Measurements from ENCODE around the gene LEPROT.

Gene LEPROT

DNA sequence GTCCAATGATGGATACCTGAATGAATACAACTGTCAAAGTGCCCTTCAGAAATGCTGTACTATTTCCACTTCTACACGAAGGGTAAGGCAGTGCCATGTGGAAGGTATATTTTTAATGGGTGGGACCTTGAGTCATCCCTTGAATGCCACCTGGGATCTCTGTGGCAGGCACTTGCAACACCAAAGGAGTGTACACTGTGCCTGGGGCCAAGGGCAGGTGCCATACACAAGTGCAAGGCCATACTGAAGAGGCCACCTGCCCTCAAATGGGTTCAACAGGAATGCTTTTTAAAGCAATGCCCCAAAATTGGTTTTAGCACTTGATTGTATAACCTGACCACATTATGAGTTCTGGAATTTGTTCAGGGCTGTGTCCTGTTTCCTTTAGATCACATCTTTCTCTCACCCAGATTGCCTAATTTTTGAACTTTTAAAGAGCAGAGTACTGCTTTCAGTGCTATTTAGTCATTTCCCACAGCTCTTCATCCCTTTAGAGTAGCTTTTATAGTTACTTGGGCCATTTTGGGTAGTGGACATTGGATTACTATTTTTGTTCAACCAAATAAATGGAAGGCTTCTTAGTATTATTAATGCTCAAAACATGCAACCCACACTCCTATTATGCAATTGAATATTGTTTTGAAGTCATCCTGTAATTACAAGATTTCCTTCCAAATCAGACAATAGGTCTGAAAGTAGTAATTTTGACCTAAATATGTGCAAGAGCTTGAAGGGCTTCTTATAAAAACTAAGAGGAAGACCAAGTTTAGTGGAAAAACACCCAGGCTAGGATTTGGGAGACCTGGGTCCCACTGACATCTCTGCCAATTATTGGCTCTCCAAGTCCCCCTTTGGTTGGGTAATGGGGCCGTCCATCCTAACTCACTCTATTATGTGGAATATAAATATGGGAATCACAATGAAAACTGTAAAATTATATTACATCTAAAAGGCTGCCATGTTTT is 57.2 kb downstream of the LEPROT start:
- no peak for DNase-seq (ENCODE audit: low spot score)

DNA sequence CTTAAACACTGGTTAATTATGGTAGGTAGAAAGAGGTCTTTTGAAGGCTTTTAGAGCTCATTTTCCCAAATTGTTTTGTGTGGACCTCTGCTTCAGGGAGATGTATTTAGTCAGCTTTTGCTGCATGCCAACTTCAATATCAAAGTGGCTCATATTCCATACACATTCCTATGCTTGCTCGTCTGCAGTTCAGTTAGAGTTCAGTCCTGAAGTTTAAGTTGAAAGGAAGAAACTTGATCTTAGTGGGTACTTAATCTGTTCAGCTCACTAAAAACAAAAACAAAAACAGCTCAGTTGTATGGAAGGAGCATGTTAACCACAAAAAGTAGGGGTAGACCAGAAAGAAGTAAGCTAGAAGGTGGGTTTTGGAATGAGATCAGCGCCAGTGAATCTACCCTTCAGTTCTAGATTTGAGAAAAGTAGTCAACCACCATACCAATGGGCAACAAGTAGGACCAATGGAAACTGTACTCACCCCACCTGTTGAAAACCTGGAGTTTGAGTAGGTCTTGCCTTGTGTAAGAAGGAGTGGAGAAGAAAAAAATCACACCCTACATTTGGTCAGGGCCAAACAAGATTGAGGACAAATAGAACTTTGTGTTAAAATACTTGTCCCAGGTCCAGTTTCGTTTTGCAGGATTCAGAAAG is 58.0 kb downstream of the LEPROT start:
- DNase-seq (ENCODE audit: low spot score) = no peak

DNA sequence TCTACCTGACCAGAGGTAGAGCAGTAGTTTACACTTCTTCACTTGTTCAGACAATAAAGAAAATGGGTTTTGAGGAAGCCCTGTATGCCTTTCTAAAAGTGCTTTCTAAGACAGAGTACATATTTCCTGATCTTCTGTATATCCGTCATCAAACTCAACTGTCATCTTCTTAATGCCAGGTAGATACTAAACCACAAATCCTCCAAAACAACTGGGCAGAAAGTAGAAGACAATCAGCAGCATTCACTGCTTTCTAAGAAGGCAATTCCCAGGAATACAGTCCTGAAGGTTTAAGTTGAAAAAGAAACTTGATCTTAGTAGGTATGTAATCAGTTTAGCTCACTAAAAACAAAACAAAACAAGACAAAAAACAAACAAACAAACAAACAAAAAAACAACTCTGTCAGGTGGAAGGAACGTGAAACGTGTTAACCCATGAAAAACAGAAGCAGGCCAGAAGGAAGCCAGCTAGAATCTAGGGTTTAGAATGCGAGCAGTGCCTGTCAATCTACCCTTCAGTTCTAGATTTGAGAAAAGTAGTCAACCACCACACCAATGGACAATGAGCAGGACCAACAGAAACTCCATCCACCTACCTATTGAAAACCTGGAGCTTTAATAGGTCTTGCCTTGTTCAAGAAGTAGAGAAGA is 59.2 kb downstream of the LEPROT start:
- DNase-seq (ENCODE audit: low spot score) = no peak

DNA sequence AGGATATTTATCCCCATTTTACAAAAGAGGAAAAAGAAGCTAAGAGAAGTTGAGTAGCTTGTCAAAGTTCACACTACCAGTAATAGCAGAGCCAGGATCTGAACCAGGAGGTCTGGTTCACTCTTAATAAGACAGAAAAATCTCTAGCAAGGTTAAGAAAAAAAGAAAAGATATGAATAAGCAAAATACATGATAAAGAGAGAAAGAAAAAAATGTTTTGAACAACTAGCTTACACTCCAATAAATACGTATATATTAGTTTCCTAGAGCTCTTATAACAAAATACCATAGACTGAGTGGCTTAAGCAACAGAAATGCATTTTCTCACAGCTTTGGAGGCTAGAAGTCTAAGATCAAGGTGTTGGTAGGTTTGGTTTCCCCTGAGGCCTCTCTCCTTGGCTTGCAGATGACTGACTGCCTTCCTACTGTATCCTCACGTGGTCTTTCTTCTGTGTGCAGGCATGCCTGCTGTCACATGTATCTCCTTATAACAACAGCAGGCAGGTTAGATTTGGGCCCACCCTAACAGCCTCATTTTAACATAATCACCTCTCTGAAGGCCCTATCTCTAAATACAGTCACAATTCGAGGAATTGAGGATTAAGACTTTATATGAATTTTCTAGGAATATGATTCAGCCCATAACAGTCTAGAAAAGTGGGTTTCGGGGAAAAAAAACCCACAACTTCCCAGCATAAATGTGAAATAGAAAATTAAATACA is 60.4 kb downstream of the LEPROT start:
- DNase-seq (ENCODE audit: low spot score) = no peak

DNA sequence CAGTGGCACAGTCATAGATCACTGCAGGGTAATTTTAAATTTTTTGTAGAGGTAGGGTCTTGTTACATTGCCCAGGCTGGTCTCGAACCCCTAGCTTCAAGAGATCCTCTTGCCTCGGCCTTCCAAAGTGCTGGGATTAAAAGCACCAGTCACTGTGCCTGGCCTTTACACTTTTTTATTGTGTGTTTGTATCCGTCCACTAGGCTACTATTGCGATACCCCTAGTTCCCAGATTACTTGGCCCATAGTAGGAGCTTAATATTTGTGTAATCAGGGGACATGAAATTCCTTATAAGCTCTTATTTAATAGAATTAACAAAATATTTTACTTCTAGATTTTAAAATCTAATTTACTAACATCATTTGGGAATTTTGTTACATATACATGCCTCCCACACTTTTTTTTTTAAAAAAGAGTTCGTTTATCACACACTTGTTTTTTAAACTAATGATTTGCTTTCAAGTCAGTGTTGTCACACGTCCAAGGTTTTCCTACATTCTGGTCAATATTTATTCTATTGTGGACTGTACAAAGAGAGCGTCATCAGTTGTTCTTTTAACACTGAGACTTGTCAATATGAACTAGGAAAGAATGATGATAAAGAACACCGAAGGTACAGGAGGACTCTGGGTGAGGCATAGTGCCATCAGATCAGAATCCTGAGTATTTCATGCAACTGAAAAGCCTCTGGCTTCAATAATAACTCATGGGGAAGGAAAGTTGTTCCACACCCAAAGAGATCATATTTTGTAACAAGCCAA is 63.7 kb downstream of the LEPROT start:
- no peak for DNase-seq (ENCODE audit: low spot score)

Data from LoVo (cell line).